ENCODE results near the gene PAX6.

The PAX6 gene

DNA sequence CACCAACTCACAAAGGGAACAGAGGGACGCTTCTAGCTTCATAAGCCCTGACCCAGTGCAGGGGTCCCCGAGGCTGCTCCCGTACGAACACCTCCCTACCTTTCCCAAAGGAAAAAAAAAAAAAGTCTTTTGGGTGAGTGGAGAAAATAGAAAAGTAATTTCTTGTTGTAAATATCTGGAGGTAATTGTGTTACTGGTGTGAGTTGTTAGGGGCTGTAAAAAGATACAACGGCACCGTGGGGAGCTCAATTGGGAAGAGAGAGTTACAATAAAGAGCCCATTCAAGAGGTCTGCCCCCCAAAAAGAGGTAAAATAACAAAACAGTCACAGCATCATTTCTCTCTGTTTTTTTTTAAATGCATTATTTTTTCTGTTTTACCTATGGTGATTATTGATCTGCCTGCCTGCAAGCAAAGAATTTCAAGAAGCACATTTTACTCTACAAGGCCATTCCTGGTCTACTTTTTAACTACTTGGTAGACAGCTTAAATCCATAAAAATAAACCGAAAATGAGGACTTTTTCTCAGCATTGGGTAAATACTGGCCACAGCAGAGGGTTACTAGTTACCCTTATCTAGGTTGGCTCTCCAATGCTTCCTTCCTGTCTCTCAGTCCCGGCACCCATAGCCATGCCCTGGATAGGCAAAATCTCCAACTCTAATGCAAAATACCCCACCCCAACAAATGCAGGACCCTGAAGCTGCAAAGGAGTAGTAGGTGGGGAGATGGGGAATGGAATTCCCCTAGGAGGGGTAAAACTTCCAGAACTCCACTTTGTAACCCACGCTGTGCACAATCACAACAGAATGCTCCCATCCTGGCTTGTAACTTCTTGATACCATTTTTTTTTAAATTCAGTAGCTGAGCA is 3.1 kb downstream of the PAX6 start:
- DNase-seq, result no peak

GRCh38 chr11:31806928-31807798 is 4.0 kb downstream of the PAX6 start:
- no peak for DNase-seq

DNA sequence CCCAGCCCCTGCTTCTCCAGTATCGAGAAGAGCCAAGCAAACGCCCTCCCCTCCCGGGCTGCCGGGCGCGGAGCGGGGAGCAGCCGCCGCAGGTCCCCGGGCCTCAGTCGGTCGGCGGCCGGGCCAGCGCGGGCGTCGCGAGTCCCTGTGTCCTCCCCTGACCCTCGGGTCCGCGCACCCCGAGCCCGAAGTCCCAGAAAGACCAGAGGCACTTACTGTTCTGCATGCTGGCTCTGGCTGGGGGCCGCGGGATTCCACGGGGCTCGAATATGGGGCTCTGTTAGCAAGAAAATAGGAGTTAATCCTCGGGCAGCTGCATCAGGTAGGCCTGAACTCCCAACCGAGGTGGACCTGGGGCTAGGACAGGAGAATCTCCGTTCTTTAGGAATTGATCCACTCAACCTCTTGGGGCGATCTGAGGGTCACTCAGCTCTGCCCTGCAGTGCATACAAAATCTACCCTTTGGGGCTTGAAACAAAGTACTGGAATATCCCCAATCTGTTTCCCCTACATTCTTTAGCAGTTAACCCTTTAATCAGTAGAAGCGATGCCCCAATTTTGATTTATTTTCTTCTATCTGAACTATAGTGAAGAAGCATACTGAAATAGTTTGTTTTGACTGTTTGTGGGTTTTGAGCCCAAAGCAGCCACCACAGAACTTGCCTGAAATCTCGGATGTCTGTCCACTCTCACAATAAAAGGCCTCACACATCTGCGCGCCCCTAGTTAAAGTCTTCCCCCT is 4.8 kb downstream of the PAX6 start:
- DNase-seq, result no peak

- DNase-seq, result no peak
These were observed 5.4 kb downstream of the PAX6 start for GRCh38 chr11:31805629-31806185.

GRCh38 chr11:31805037-31805628 is 6.0 kb downstream of the PAX6 start:
- no peak for DNase-seq

- no peak for DNase-seq
These were observed 6.6 kb downstream of the PAX6 start for GRCh38 chr11:31804312-31805036.

GRCh38 chr11:31803813-31804311 is 7.3 kb downstream of the PAX6 start:
- no peak for DNase-seq

DNA sequence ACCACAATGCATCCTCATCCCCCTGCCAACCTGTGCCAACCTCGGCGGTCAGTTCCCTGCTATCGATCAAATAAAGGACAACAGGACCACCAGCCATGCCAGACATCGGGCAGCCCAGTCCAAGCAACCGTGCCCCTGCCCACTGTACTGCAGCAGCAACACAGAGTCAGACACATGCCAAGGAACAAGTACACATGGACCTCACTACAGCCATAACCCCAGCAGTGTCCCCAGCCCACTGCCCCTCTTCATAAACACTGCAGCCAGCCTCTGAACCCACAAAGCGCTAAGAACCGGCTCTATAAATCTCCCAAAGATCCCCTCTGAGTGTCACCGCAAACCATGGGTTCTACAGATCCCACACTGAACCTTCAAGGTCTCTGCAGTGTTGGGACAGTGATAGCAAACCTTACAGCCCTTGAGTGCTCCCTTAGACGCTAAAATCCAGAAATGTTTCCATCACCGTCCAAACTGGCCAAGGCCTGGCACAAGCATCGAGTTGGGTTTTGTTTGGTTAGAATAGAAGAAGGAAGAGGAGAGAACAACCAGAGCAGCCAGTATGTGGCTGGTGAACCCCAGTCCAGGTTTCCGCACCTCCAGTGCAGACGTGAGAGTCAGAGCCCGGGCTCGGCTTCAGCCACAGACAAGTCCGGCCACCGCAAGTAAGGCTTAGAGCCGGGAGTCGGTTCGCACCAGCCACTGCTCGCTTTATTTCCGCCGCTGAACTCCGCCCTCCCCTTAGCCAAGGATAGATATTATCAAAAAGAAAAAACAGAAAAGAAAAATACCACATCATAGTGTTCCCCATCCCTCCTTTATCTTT is 7.9 kb downstream of the PAX6 start:
- DNase-seq, result no peak

GRCh38 chr11:31802609-31802989 is 8.5 kb downstream of the PAX6 start:
- no peak for DNase-seq

- no peak for DNase-seq
These were observed 9.0 kb downstream of the PAX6 start for GRCh38 chr11:31802000-31802551.

- no peak for DNase-seq
These were observed 9.8 kb downstream of the PAX6 start for GRCh38 chr11:31801298-31801702.

GRCh38 chr11:31800398-31801265 is 10.5 kb downstream of the PAX6 start:
- DNase-seq, result no peak

DNA sequence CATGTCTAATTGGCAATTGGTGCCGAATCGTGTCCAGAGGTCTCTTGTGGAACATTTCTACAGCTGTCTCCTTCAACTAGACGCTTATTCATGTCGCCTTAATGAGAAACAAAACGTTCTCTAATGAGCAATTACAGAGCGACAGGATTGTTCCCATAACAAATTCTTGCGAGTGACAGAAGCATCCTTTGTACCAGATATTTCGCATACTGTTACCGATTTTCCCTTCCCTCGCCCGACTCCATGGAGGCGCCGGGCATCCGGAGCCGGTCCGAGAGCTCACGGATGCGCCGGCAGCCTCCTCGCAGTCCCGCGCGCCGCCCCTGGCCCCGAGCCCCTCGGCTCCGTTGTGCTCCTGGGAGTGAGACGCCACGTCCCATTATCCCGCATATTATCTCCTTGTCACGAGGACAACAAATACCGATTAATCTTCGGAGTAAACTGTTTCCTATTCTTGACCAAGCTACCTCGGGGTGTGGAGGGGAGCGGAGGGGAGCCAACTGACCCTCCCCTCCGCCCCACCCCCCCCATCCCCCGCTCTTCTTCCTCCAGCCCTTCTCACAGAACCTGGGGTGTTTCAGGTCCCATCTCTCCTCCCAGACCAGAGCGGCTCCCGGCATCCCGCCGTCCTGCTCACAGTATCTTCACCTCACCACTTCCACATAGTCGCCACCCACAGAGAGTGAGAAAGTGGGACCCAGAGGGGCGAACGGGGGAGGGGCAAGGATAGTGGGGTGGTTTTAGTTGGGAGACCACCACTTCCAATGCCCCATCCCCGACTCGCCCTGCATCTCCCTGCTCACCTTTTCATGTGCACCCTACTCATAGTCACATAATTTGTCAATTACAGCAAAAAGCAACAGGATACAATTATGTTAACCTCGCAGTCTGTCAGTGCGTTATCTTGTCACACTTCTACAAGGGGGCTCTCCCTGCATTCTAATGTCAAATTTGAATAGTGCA is 11.4 kb downstream of the PAX6 start:
- DNase-seq, result no peak

GRCh38 chr11:31798554-31799434 is 12.3 kb downstream of the PAX6 start:
- DNase-seq, result no peak

DNA sequence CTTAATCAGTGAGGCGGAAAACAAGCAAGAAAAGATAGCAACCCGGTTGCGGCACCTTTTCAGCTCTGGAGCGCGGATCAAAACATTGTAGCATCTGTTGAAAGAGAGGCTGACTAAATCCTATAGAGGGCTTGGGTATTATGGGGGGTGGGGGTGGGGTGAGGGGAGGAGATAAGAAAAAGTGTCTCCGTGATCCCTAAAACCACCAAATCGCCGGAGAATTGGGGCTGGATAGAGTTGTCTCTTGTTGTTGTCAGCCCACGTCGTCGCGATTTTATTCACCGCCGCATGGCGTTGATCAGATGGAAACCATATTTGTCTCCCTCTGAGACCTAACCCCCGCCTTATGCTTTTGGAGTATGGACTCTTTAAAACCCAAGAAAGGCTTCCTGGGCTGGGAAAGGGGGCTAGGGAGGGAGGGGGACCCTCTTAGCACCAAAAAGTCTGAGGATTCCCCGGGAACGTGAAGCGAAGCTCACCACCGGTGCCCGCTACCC is 13.0 kb downstream of the PAX6 start:
- DNase-seq, result peak; percentile 10

- no peak for DNase-seq
These were observed 13.7 kb downstream of the PAX6 start for GRCh38 chr11:31797190-31798056.

Data from stimulated activated CD4-positive, alpha-beta T cell treated with anti-CD3 and anti-CD28 coated beads, Interleukin-15, amount 100 ng/mL, for 24 hours (primary cell).